Caco-2 (cell line): ENCODE results near the gene TNRC6C. TPM values are rescaled to one million over a fixed set of nuclear protein-coding genes. Genes with fewer than 3 reads are reported as not detected.

Experiments
- BruUV-seq: library from RNA; stranded (reverse); fragments of 400-500 nt; replicated peaks from 2 replicates; lab custom pipeline; 2021; lab: Mats Ljungman, UMichigan
- CTCF ChIA-PET: fragments of 300-600 bp; sonication (Branson Sonifier 250); formaldehyde crosslinking; loops from one replicate; lab custom pipeline; 2022; ENCODE audit warnings: antibody characterized with exemption; lab: Charles Lee
- POLR2A ChIA-PET: fragments of 300-600 bp; sonication (Branson Sonifier 250); formaldehyde crosslinking; loops from one replicate; lab custom pipeline; 2022; ENCODE audit warnings: antibody characterized with exemption; lab: Charles Lee
- DNase-seq, 2 experiments: peaks; one replicate each; pipeline versions ENCODE4 v3.0.0 to v3.0.0-alpha.2; 2020 to 2022
- H3K27me3 ChIP-seq: replicated peaks from 2 replicates; pipeline ENCODE4 v1.6.0; 2011; ENCODE audit warnings: low read length; ENCODE audit not compliant: control insufficient read depth, insufficient read depth
- H3K36me3 ChIP-seq: 2 replicates; pipeline ENCODE4 v1.5.1; 2011; ENCODE audit warnings: low read length; ENCODE audit not compliant: control insufficient read depth, insufficient read depth
- H3K4me1 ChIP-seq: fragments of 250-450 bp; sonication (Bioruptor Pico); 2 replicates; pipeline ENCODE4 v1.5.1; 2020; ENCODE audit warnings: mild to moderate bottlenecking
- H3K4me3 ChIP-seq: 2 replicates; pipeline ENCODE4 v1.5.1; 2011; ENCODE audit warnings: low read depth, mild to moderate bottlenecking, control low read depth, low read length
- H3K9me3 ChIP-seq: fragments of 250-450 bp; sonication (Bioruptor Pico); 2 replicates; pipeline ENCODE4 v1.5.1; 2020; ENCODE audit warnings: mild to moderate bottlenecking, moderate library complexity
- H3K27ac Mint-ChIP-seq: one replicate; pipeline ENCODE4 v1.8.0; 2022; ENCODE audit warnings: mixed read lengths; ENCODE audit not compliant: unreplicated experiment
- H3K27me3 Mint-ChIP-seq: one replicate; pipeline ENCODE4 v1.8.0; 2022; ENCODE audit warnings: mixed read lengths; ENCODE audit not compliant: insufficient read depth, unreplicated experiment
- H3K36me3 Mint-ChIP-seq: one replicate; pipeline ENCODE4 v1.8.0; 2022; ENCODE audit warnings: mild to moderate bottlenecking, mixed read lengths; ENCODE audit not compliant: insufficient read depth, unreplicated experiment
- H3K4me1 Mint-ChIP-seq: one replicate; pipeline ENCODE4 v1.8.0; 2022; ENCODE audit warnings: low read depth, mixed read lengths; ENCODE audit not compliant: unreplicated experiment
- H3K4me3 Mint-ChIP-seq: one replicate; pipeline ENCODE4 v1.8.0; 2022; ENCODE audit warnings: mild to moderate bottlenecking, moderate library complexity, mixed read lengths; ENCODE audit not compliant: unreplicated experiment
- H3K9me3 Mint-ChIP-seq: one replicate; pipeline ENCODE4 v1.8.0; 2022; ENCODE audit warnings: mixed read lengths; ENCODE audit not compliant: unreplicated experiment
- intact Hi-C: fragments of 100-400 bp; cut with micrococcal nuclease; formaldehyde crosslinking; loops from one replicate; pipeline ENCODE4 v1.10.0; 2022; ENCODE audit not compliant: unreplicated experiment
- total RNA-seq: library from RNA; stranded (reverse); gene quantifications from 2 replicates; pipeline ENCODE4 v1.2.3, GENCODE V29; 2022
- TF ChIP-seq, protein P1 (sequence below), 2 experiments: fragments of 200-600 bp in 1 of 2; IDR thresholded peaks; 1 replicate in 1 of 2; 2 replicates in 1 of 2; pipeline versions ENCODE4 v1.5.1 to v1.8.0; 2011 to 2022; ENCODE audit warnings: antibody characterized with exemption in 1 of 2, control low read depth in 1 of 2, inconsistent platforms in 1 of 2, low read depth in 1 of 2, low read length in 1 of 2, mild to moderate bottlenecking in 1 of 2, moderate library complexity in 1 of 2; ENCODE audit not compliant: insufficient read depth in 1 of 2, severe bottlenecking in 1 of 2, unreplicated experiment in 1 of 2

Gene TNRC6C
- total RNA-seq, 1 experiment from 2014 or later, result 17.9 TPM

DNA sequence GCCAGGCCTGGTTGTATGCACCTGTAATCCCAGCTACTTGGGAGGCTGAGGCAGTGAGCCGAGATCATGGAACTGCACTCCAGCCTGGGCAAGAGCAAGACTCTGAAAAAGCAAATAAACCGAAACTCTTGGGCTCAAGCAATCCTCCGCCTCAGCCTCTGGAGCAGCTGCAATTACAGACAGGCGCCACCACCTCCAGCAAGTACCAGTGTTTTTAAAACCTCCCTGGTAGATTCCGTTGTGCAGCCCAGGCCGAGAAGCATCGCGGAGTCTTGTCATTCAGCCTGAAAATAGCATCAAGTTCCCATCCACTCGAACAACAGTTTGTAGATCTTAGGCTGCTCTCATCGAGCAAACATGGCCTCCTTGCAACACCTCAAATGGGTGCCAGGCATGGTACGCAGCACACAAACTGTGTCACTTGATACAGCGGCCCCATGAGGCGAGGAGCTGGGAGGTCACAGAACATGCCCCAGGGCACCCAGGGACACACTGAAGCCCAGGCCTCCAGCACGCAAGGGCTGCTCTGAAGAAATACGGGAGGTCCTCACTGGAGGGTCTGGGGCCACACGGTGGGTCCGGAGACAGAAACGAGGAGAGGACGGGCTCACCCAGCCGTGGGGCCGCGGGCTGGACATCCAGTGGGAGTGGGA lies 152.0 kb downstream of the TNRC6C start:
- Mint-ChIP-seq H3K36me3 (peaks cover 14% of the 10 kb centered on the region), H3K27ac (no peak overlapping the region), H3K4me3 (no peak overlapping the region), H3K27me3 (no peaks in the 10 kb centered on the region), H3K9me3 (no peaks in the 10 kb centered on the region), H3K4me1 (peaks cover 6% of the 10 kb centered on the region)
- POLR2A ChIA-PET, result no interaction called here
- H3K4me3 ChIP-seq, result no peak overlapping the region
- H3K27me3 ChIP-seq, result no peaks in the 10 kb centered on the region
- CTCF ChIA-PET, result interaction anchor here (0.6 kb wide), 1 partner anchor 144 kb away, joined by 3 read pairs; no protein-coding TSS in a partner anchor
- peaks cover 9% of the 10 kb centered on the region for H3K4me1 ChIP-seq
- BruUV-seq, result no TSS peak
- intact Hi-C loops, result no loop called here
- TF ChIP-seq, protein P1, sequence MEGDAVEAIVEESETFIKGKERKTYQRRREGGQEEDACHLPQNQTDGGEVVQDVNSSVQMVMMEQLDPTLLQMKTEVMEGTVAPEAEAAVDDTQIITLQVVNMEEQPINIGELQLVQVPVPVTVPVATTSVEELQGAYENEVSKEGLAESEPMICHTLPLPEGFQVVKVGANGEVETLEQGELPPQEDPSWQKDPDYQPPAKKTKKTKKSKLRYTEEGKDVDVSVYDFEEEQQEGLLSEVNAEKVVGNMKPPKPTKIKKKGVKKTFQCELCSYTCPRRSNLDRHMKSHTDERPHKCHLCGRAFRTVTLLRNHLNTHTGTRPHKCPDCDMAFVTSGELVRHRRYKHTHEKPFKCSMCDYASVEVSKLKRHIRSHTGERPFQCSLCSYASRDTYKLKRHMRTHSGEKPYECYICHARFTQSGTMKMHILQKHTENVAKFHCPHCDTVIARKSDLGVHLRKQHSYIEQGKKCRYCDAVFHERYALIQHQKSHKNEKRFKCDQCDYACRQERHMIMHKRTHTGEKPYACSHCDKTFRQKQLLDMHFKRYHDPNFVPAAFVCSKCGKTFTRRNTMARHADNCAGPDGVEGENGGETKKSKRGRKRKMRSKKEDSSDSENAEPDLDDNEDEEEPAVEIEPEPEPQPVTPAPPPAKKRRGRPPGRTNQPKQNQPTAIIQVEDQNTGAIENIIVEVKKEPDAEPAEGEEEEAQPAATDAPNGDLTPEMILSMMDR (IDR thresholded peaks at IDR 0.05; ENCODE audit: insufficient read depth in 1 of 2, low read depth in 1 of 2, low read length in 1 of 2, severe bottlenecking in 1 of 2, unreplicated experiment in 1 of 2), result no peak
- DNase-seq, result no peak
- no peaks in the 10 kb centered on the region; the same call in 1 of the 2 replicates for H3K36me3 ChIP-seq
- no peaks in the 10 kb centered on the region for H3K9me3 ChIP-seq

DNA sequence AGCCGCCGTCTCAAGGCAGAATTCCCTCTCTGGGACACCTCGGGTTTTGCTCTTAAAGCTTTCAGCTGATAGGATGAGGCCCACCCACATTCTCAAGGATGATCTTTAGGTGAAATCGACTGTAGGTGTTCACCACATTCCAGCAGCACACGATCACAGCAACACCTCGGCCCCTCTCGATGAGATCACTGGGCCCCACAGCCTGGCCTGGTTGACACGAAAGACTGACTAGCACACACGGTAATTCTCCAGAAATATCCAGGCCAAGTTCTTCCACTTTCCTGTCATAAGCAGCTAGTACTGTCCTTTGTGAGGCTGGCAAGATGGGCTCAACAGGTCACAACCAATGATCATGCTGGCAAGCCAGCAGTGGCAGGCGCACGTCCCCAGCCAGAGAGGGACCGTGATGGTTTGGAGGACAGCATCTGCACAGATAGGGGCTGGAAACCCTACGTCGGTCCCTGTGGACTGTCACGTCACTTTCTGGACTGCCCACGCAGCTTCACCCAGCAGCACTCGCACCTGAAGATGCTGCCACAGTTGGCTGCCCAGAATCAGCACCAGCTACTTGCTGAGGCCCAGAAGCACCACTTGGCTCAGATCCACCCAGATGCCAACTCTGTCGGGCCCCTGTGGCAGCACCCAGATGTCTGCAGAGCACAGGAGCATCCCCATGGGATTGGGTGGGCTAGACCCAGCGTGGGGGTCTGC lies 152.7 kb downstream of the TNRC6C start:
- BruUV-seq, result no TSS peak
- Mint-ChIP-seq H3K27me3 (no peaks in the 10 kb centered on the region), H3K27ac (no peak overlapping the region), H3K9me3 (no peaks in the 10 kb centered on the region), H3K4me3 (no peak overlapping the region), H3K4me1 (peaks cover 6% of the 10 kb centered on the region), H3K36me3 (peaks cover 14% of the 10 kb centered on the region)
- Histone ChIP-seq H3K4me1 (peaks cover 4% of the 10 kb centered on the region; the same call in 1 of the 2 replicates), H3K36me3 (no peaks in the 10 kb centered on the region; the same call in 1 of the 2 replicates), H3K9me3 (no peaks in the 10 kb centered on the region), H3K27me3 (no peaks in the 10 kb centered on the region), H3K4me3 (no peak overlapping the region)
- ChIA-PET POLR2A (no interaction called here), CTCF (no interaction called here)
- intact Hi-C loops, result no loop called here
- TF ChIP-seq, protein P1 (IDR thresholded peaks at IDR 0.05; ENCODE audit: insufficient read depth in 1 of 2, low read depth in 1 of 2, low read length in 1 of 2, severe bottlenecking in 1 of 2, unreplicated experiment in 1 of 2), result no peak
- no peak for DNase-seq

DNA sequence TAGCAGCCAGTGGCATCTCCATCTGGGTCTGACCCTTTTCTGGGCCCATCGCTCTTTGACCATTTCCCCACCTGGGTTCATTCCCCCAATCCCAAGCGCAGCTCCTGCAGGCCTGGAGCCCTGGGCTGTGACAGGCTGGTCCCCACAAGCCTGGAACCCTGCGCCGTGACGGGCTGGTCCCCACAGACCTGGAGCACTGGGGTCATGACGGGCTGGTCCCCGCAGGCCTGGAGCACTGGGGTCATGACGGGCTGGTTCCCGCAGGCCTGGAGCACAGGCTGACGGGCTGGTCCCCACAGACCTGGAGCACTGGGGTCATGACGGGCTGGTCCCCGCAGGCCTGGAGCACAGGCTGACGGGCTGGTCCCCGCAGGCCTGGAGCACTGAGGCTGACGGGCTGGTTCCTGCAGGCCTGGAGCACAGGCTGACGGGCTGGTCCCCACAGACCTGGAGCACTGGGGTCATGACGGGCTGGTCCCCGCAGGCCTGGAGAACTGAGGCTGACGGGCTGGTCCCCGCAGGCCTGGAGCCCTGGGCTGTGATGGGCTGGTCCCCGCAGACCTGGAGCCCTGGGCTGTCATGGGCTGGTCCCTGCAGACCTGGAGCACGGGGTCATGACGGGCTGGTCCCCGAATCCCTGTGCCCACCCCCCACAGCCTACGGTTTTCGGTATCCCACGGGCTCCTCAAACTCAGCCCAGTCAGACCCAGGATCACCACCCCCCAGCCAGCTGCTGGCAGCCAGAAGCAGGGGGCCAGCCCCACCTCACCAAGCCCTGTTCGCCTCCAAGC lies 153.4 kb downstream of the TNRC6C start:
- H3K27ac Mint-ChIP-seq, result peak overlapping the region; percentile 1
- peaks cover 6% of the 10 kb centered on the region for H3K4me1 Mint-ChIP-seq
- H3K27me3 Mint-ChIP-seq, result no peaks in the 10 kb centered on the region
- TF ChIP-seq, protein P1 (IDR thresholded peaks at IDR 0.05; ENCODE audit: insufficient read depth in 1 of 2, low read depth in 1 of 2, low read length in 1 of 2, severe bottlenecking in 1 of 2, unreplicated experiment in 1 of 2), result no peak
- peaks cover 14% of the 10 kb centered on the region for H3K36me3 Mint-ChIP-seq
- Histone ChIP-seq H3K4me1 (peaks cover 4% of the 10 kb centered on the region; the same call in 1 of the 2 replicates), H3K36me3 (no peaks in the 10 kb centered on the region; the same call in 1 of the 2 replicates), H3K9me3 (no peaks in the 10 kb centered on the region), H3K27me3 (no peaks in the 10 kb centered on the region), H3K4me3 (no peak overlapping the region)
- BruUV-seq, result no TSS peak
- POLR2A ChIA-PET, result no interaction called here
- CTCF ChIA-PET, result interaction anchor here (0.5 to 1.8 kb wide), 2 partner anchors 65 to 97 kb away, joined by 3 to 7 read pairs; no protein-coding TSS in a partner anchor
- DNase-seq, result no peak
- H3K9me3 Mint-ChIP-seq, result no peaks in the 10 kb centered on the region
- H3K4me3 Mint-ChIP-seq, result no peak overlapping the region
- intact Hi-C loops, result loop anchor here (1.0 to 2.0 kb wide), 3 partner anchors 22 to 139 kb away; no protein-coding TSS in a partner anchor
